Memory B cell (primary cell): Measurements from ENCODE around the gene CCDC85C.

Source experiments
- ATAC-seq: fragments of 150-1000 bp; cut with Tn5 transposase; 2 replicates; pipeline ENCODE4 v1.10.0; 2021; ENCODE audit warnings: low read depth, mild to moderate bottlenecking, moderate library complexity
- DNase-seq, 2 donors: peaks; one replicate each; pipeline ENCODE4 v3.0.0; 2022; ENCODE audit warnings: low spot score in 2 of 2
- H3K27ac Mint-ChIP-seq: one replicate; pipeline ENCODE4 v1.8.0; 2022; ENCODE audit warnings: mild to moderate bottlenecking, moderate library complexity, mixed read lengths
- H3K27me3 Mint-ChIP-seq: one replicate; pipeline ENCODE4 v1.8.0; 2022; ENCODE audit warnings: mixed read lengths
- H3K36me3 Mint-ChIP-seq: one replicate; pipeline ENCODE4 v1.8.0; 2022; ENCODE audit warnings: mild to moderate bottlenecking, mixed read lengths
- H3K4me1 Mint-ChIP-seq: one replicate; pipeline ENCODE4 v1.8.0; 2022; ENCODE audit warnings: mixed read lengths
- H3K4me3 Mint-ChIP-seq: one replicate; pipeline ENCODE4 v1.8.0; 2022; ENCODE audit warnings: mild to moderate bottlenecking, moderate library complexity, mixed read lengths
- H3K9me3 Mint-ChIP-seq: one replicate; pipeline ENCODE4 v1.8.0; 2022; ENCODE audit warnings: mixed read lengths

CCDC85C gene

DNA sequence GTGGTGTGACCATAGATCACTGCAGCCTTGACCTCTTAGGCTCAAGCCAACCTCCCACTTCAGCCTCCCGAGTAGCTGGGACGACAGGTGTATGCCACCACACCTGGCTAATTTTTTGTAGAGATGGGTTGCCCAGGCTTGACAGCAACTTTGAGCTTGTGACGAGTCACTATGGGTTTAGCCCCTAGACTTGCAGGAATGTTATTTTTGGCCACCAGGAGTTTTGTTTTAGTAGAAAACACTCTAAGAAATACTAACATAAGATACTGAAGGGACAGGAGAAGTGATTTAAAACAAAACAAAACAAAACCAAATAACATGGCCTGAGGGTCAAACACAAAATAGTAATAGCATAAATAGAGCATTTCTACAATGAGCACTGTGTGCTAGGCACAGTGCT is 149.8 kb downstream of the CCDC85C start:
- no peak overlapping the region for H3K4me3 Mint-ChIP-seq
- no peak for DNase-seq

DNA sequence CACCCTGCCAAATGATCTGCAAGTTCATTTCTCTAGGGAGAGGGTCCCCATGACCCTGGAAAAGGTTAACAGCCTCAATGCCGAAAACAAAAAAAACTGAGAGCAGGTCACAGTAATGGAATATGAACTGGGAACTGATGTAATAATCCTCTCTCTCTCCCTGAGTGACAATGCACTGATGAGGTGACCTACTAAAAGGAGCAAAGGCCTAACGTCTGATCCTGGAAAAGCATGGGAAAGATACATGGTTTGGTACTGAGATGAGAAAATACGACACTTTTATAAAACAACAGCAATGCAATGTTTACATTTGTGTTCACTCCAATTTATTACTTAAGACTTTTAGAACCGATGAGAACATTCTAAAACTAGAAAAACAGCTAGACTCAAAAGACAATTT is 151.0 kb downstream of the CCDC85C start:
- H3K36me3 Mint-ChIP-seq: peaks cover 24% of the 10 kb centered on the region
- ATAC-seq (no peak), DNase-seq (no peak)
- H3K4me1 Mint-ChIP-seq: no peaks in the 10 kb centered on the region
- no peaks in the 10 kb centered on the region for H3K9me3 Mint-ChIP-seq
- H3K27me3 Mint-ChIP-seq: no peaks in the 10 kb centered on the region
- no peak overlapping the region for H3K27ac Mint-ChIP-seq
- H3K4me3 Mint-ChIP-seq: no peak overlapping the region

More for the DNA sequence above, 149.8 kb downstream of the CCDC85C start:
- Mint-ChIP-seq H3K36me3 (peaks cover 21% of the 10 kb centered on the region), H3K27me3 (no peaks in the 10 kb centered on the region), H3K27ac (no peak overlapping the region), H3K4me1 (no peaks in the 10 kb centered on the region), H3K9me3 (no peaks in the 10 kb centered on the region)
- ATAC-seq: no peak

DNA sequence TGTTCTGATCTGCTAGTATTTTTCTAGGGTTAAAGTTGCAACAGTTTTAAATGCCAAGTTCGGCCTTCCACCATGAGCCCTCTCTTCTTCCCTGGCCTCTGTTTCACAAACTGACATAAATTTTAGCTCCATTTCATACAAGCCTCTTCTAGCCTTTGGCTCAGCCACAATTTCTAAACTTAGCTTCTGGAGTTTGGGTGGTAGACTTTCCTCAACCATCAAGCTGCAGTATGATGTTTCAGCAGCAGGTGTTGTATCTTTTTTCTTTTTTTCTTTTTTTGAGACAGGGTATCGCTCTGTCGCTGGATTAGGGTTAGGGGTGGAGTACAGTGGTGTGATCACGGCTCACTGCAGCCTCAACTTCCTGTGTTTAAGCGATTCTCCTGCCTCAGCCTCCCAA is 152.8 kb downstream of the CCDC85C start:
- Mint-ChIP-seq H3K4me3 (no peak overlapping the region), H3K27me3 (no peaks in the 10 kb centered on the region), H3K27ac (no peak overlapping the region), H3K4me1 (no peaks in the 10 kb centered on the region), H3K9me3 (no peaks in the 10 kb centered on the region), H3K36me3 (peaks cover 26% of the 10 kb centered on the region)
- DNase-seq (no peak), ATAC-seq (no peak)

DNA sequence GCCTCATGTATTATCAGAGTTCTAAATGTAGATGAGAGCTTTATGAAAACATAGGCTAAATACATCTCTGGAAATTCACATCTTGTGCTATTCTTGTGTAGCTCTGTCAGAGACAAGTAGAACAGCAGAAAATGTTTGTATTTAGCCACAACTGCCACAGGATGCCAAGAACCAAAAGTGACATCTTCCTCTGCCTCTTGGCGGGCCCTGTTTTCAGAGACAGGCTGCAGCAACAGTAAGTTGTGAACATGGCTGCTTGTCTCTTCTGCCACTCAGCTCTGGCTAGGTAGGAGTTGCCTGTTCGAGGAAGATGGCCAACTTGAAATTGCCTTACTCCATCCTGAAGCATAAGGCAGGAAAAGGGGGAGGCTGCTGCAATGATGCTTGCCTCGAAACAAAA is 153.7 kb downstream of the CCDC85C start:
- Mint-ChIP-seq H3K4me1 (peaks cover 2% of the 10 kb centered on the region), H3K27me3 (no peaks in the 10 kb centered on the region), H3K36me3 (peaks cover 28% of the 10 kb centered on the region), H3K9me3 (no peaks in the 10 kb centered on the region), H3K27ac (no peak overlapping the region), H3K4me3 (no peak overlapping the region)
- DNase-seq (no peak), ATAC-seq (no peak)
